ENCODE results near the gene EDN2.

The EDN2 gene

DNA sequence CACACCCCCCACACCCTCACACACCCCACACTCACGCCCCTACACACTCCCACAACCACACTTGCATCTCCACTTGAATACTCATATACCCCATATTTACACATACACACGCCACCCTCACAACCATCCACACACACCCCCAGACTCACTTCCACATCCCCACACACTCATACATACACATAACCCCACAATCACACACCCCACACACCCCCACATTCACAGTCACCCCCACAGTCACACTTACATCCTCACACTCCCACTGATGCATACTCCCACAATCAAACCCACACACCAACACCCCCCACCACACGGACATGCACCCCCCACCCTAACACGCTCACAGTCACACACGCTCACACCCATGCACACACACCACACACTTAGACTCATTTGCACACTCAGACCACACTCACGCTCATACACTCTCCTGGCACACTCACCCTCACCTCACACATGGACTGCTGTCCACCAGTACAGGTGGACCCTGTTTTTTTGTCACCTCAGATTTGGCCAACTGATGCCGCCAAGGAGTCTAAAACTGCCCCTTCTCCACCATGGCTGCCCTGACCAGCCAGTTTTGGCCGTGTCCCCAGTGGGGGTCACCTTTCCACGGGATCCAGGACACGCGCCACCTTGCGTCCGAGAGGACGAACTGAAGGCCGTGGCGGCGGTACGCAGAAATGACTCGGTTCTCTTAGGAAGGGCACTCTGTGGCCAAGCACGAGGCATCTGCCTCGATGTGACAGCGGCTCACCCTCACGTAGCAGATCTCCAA, 45.3 kb upstream of the EDN2 start:
- DNase-seq (ENCODE audit: extremely low spot score): no peak
- ChIA-PET POLR2A (no interaction called here), CTCF (no interaction called here)
- TF ChIP-seq, protein P1, sequence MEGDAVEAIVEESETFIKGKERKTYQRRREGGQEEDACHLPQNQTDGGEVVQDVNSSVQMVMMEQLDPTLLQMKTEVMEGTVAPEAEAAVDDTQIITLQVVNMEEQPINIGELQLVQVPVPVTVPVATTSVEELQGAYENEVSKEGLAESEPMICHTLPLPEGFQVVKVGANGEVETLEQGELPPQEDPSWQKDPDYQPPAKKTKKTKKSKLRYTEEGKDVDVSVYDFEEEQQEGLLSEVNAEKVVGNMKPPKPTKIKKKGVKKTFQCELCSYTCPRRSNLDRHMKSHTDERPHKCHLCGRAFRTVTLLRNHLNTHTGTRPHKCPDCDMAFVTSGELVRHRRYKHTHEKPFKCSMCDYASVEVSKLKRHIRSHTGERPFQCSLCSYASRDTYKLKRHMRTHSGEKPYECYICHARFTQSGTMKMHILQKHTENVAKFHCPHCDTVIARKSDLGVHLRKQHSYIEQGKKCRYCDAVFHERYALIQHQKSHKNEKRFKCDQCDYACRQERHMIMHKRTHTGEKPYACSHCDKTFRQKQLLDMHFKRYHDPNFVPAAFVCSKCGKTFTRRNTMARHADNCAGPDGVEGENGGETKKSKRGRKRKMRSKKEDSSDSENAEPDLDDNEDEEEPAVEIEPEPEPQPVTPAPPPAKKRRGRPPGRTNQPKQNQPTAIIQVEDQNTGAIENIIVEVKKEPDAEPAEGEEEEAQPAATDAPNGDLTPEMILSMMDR (IDR thresholded peaks at IDR 0.05; ENCODE audit: control extremely low read depth, extremely low read depth, low read depth, missing control alignments): no peak

DNA sequence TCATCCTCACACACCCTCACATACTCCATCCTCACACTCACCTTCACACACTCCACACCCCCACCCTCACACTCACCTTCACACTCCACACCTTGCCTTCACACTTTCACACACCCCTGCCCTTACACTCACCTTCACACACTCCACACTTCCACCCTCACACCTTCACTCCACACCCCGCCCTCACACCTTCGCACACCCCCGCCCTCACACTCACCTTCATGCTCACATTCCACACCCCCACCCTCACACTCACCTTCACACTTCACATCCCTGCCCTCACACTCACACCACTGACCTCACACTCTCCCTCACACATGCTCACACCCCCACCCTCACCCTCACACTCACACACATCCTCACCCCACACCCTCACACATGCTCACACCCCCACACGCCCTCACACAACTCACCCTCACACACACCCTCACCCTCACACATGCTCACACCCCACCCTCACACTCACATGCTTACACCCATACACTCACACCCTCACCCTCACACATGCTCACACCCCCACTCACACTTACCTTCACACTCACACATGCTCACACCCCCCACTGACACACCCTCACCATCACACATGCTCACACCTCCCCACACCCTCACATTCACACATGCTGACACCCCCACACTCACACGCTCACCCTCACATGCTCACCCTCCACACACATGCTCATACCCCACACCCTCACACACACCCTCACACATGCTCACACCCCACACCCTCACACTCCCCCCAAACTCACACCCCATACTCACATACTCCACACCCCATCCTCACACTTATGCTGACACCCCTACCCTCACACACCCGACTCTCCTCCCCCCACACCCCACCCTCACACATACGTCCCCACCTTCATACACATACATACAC, 44.5 kb upstream of the EDN2 start:
- no peak for DNase-seq (ENCODE audit: extremely low spot score)
- POLR2A ChIA-PET: no interaction called here
- CTCF ChIA-PET: no interaction called here
- TF ChIP-seq, protein P1 (IDR thresholded peaks at IDR 0.05; ENCODE audit: control extremely low read depth, extremely low read depth, low read depth, missing control alignments): no peak

DNA sequence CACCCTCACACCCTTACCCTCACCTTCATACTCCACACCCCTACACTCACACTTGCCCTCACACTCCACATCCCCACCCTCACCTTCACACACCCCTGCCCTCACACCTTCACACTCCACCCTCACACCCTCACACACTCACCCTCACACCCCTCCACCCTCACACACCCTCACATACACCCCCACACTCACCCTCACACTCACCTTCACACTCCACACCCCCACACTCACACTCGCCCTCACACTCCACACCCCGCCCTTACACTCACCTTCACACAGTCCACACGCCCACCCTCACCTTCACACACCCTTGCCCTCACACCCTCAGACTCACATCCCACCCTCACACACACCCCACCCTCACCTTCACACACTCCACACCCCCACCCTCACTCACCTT, 43.6 kb upstream of the EDN2 start:
- CTCF ChIA-PET: no interaction called here
- TF ChIP-seq, protein P1 (IDR thresholded peaks at IDR 0.05; ENCODE audit: control extremely low read depth, extremely low read depth, low read depth, missing control alignments): no peak
- POLR2A ChIA-PET: no interaction called here
- DNase-seq (ENCODE audit: extremely low spot score): no peak

DNA sequence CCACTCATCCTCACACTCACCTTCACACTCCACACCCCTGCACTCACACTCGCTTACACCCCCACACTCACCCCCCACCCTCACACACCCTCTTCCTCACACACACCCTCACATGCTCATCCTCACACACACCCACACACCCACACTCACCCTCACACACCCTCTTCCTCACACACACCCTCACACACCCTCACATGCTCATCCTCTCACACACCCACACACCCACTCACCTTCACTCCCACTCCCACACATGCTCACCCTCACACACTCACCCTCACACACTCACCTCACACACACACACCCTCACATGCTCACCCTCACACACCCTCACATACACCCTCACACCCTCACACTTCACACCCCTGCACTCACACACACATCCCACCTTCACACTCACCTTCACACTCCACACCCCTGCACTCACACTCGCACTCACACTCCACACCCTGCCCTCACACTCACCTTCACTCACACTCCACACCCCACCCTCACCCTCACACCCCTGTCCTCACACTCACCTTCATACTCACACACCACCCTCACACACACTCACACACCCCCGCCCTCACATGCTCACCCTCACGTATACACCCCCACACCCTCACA, 42.6 kb upstream of the EDN2 start:
- TF ChIP-seq, protein P1 (IDR thresholded peaks at IDR 0.05; ENCODE audit: control extremely low read depth, extremely low read depth, low read depth, missing control alignments): no peak
- no peak for DNase-seq (ENCODE audit: extremely low spot score)
- ChIA-PET CTCF (no interaction called here), POLR2A (no interaction called here)

DNA sequence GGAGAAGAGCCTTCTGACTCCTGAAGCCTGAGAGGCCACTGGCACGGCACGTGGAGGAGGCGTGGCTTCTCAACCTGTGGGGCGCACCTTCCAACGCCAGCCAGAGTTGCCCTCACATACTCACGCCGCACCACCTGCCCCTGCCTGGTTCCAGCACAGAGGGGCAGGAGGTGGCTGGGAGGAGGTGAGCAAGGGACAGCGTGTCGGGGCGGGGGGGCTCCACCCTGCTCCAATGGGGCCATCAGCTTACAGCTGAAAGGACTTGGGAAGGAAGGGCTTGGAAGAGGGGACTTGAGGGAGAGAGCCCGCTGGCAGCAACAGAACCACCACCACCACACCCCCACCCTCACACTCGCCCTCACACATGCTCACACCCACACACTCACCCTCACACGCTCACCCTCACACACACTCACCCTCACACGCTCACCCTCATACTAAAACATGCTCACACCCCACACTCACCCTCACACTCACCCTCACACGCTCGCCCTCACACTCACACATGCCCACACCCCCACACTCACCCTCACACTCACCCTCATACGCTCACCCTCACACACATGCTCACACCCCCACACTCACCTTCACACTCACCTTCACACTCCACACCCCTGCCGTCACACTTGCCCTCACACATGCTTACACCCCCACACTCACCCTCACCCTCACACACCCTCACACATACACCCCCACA, 41.6 kb upstream of the EDN2 start:
- no peak for DNase-seq (ENCODE audit: extremely low spot score)
- CTCF ChIA-PET: interaction anchor here (2.9 kb wide), 1 partner anchor 10 kb away, joined by 26 read pairs; no protein-coding TSS in a partner anchor
- TF ChIP-seq, protein P1 (IDR thresholded peaks at IDR 0.05; ENCODE audit: control extremely low read depth, extremely low read depth, low read depth, missing control alignments): no peak
- POLR2A ChIA-PET: no interaction called here
